ENCODE measurements around the gene PTPRZ1.

The PTPRZ1 gene

GRCh38 chr7:121954803-121955202 lies 81.8 kb downstream of the PTPRZ1 start:
- peak; percentile 42 for DNase-seq (ENCODE audit: low read depth)

DNA sequence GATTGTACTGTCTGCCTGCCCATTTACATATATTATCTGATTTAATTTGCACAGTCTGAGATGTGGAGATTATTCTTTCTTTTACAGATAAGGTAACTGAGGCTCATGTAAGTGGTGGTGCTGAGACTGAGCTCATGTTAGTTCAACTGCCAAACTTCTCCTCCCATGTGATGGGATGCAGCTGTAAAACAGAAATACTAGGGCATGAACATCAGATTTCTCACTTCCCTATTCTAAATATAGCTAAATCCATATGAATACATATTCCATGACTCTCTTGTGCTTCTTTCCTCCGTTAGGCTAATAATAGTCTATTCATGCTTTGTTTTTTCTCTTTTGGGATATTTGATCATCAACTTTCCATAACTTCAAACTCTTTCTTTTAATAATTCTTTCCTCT lies 84.7 kb downstream of the PTPRZ1 start:
- DNase-seq (ENCODE audit: low read depth), result no peak

DNA sequence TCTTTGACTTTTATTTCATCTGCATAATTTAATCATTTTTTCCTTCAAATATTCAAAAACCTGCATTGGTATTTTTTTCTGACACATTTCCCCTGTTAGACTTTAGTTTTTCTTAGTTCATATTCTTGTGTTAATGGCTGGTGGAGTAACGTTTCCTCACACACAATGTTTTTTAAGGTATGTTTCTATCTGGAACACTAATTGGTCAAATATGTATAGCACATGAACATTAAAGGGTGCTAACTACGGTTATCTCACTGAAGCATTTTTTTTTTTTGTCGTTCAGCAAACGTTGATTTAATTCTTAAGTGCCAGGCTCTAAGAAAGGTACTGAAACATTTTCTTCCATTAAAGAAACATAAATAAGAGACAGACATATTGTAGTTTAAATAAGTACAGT lies 87.7 kb downstream of the PTPRZ1 start:
- no peak for DNase-seq (ENCODE audit: low read depth)

DNA sequence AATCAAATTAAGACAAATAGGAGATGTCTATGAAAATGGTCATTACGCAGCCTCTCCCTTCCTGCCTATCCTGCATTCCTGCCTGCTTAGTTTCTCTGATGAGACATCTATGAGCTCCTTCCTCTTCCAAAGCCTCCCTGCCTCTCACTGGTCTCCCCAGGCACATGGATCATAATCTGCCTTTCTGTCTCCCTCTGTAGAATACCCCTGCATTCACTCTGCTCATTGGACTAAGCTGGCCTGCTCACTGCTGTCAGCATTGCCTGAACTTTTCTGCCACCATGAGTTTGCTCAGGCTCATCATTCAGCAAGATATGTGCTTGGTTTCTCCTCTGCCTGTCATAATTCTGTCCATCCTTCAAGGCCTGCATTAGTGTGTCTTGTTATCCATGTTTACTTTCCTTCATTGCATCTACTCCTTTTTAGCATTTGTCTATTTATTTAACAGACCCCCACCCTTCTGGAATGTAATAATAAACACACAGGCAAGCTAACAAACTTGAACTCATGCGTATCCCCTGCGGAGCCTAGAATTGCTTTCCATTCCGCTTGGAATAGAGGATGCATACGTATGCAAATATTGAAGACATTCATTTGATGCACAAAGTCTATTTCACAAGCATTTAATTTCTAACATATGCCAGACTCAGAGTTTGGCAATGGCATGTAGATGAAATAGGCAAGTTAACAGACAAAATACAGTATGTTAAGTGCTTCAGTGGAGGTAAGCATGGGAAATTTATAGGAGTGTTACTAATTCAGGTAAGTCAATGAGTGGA lies 88.3 kb downstream of the PTPRZ1 start:
- DNase-seq (ENCODE audit: low read depth), result peak; percentile 67

DNA sequence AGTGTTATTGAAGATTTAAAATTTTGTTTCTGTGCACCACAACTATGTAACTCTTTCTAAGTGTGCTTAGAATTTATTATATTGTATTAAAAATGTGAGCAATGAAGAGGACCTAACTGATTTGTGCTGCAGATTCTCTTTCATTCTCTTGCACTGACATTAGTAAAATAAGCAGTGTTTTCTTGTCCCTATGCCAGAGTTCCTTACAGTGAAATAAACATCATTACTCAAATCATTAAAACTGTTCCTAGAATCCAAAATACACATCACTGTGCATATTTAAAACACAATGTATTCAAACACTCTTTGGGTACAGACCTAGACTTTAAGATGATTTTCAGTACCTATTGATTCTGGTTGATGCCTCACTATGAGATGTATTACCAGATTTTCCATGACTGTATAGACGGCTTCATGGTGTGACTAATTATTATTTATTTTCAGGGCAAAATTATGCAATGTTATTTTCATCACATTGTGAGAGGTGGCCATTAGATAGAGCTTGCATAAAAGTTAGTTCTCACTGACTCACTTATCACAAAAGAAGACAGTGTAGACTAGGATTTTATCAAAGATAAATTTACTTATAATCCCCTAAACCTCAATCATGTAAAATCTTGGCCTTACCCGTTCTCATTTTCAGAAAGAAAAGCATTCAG lies 93.4 kb downstream of the PTPRZ1 start:
- no peak for DNase-seq (ENCODE audit: low read depth)

GRCh38 chr7:121966935-121967332 lies 94.0 kb downstream of the PTPRZ1 start:
- no peak for DNase-seq (ENCODE audit: low read depth)

DNA sequence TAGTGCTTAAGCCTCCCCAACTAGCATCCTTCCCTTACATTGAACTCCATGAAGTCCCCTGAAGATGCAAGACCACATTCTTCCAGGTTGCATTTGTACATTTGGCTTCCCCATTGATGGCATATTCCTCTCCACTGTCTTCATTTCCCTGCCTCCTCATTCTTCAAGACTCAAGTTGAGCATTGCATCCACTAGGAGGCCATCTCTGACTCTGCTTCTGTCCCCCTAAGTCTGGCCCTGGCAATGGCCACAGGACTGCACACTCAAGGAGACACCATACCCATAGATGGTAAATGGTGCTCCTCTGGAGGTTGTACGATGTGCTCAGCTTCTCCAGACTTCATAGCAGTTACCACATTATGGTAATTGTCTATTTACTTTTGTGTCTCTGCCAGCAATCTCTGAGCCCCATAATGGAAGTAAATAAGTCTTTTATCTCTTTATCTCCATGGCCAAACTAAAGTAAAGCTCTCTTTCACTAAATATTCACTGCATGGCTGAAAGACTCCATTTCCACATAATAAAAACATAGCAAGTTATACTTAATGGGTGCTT lies 112.6 kb downstream of the PTPRZ1 start:
- DNase-seq (ENCODE audit: low read depth), result no peak

- DNase-seq (ENCODE audit: low read depth), result no peak
These were observed 119.1 kb downstream of the PTPRZ1 start for GRCh38 chr7:121992068-121992467.

DNA sequence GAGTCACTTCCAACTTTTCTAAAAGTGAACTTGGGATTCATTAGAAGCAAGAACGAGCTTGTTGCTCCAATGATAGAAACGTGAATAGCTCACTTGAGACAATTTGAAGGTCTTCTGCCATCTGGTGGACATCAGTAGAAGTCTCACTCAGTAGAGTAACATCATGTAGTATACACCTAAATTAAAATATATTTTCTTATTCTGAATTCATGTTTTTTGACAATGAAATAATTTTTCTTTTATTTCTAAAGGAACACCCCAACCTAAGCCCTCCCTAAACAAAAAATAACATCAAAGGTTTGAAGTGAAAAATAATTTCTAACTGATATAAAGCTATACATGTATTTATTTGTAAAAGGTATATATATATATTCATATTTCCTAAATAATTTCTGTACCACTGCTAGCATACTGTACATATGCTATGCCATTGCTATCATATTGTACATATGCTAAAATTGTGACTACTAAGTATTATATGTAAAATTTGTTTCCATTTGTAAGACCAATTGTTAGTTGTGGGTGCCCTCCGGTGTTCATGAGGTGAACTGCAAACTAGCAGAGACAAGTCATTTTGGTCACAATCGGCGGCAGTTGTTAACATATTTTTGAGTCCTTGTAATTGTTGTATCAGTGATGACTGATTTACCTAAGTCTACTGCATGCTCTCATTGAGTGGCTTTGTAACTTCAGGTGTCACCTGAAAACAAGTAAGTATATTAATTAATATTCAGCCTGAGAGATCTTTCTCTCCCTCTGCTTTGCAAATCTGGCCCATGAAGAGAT lies 121.9 kb downstream of the PTPRZ1 start:
- DNase-seq (ENCODE audit: low read depth), result peak; percentile 54

- no peak for DNase-seq (ENCODE audit: low read depth)
These were observed 133.7 kb downstream of the PTPRZ1 start for GRCh38 chr7:122006687-122007086.

DNA sequence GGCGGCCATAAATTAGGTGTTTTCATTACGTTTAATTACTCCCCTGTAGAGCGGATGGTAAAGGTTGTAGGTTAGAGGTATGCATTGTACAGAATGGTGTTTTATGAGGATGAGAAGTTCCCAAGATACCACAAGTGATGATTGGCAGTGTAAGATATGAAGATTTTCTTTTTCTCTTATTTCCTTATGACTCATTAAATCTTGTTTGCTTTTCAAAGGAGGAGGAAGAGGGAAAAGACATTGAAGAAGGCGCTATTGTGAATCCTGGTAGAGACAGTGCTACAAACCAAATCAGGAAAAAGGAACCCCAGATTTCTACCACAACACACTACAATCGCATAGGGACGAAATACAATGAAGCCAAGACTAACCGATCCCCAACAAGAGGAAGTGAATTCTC lies 137.2 kb downstream of the PTPRZ1 start:
- DNase-seq (ENCODE audit: low read depth), result no peak

- no peak for DNase-seq (ENCODE audit: low read depth)
These were observed 140.1 kb downstream of the PTPRZ1 start for GRCh38 chr7:122013065-122013464.

GRCh38 chr7:122013630-122014029 lies 140.7 kb downstream of the PTPRZ1 start:
- no peak for DNase-seq (ENCODE audit: low read depth)

- no peak for DNase-seq (ENCODE audit: low read depth)
These were observed 141.7 kb downstream of the PTPRZ1 start for GRCh38 chr7:122014697-122015096.

- no peak for DNase-seq (ENCODE audit: low read depth)
These were observed 145.1 kb downstream of the PTPRZ1 start for GRCh38 chr7:122018032-122018431.

GRCh38 chr7:122027058-122027457 lies 154.1 kb downstream of the PTPRZ1 start:
- no peak for DNase-seq (ENCODE audit: low read depth)

- no peak for DNase-seq (ENCODE audit: low read depth)
These were observed 160.7 kb downstream of the PTPRZ1 start for GRCh38 chr7:122033641-122034040.

GRCh38 chr7:122035876-122036275 lies 162.9 kb downstream of the PTPRZ1 start:
- DNase-seq (ENCODE audit: low read depth), result no peak

DNA sequence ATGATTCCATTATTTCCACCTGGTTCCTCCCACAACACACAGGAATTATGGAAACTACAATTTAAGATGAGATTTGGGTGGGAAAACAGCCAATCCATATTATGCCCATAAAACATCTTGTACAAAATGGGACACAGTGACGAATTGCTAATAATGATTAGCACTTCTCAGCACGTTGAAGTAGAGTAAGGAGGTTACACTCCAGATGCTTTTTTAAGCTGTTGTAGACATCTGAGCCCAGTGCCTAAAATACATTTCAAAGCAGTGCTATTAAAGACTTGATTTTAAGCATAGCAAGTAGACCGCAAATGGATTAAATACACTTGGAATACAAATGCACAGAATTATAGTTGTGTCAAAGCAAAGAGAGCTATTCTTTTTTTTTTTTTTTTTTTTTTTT lies 165.2 kb downstream of the PTPRZ1 start:
- DNase-seq (ENCODE audit: low read depth), result no peak

DNA sequence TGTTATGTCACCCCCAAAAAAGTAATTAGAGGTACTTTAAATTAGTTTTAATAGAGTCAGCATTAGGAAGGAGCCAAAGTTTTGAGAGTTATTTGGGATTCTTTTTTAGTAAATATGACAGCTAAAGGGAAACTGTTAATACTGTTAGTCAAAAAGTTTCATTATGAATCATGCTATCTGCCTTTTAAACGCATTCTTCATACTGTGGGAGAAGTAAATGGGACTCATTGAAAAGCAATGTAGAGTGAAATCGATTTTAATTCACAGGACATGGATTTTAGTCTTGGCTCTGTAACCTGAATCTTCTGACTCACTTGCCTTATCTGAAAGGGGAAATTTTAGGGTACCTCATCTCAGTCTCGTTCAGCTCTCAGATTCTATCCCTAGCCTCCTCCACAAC lies 165.9 kb downstream of the PTPRZ1 start:
- DNase-seq (ENCODE audit: low read depth), result no peak

DNA sequence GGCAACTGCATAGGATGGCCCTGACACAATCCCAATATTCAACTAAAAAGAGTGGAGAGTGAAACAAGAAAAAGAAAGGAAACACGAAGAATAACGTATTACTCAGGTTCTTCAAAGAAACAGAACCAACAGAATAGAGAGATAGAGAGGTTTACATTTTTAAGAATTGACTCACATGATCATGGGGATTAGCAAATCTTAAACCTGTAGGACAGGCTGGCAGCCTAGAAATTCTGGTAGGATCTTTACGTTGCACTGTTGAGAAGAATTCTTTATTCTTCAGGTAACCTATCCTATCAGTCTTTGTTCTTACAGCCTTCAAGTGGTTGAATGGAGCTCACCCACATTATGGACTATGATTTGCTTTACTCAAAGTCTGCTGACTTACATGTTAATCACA lies 167.2 kb downstream of the PTPRZ1 start:
- no peak for DNase-seq (ENCODE audit: low read depth)

- no peak for DNase-seq (ENCODE audit: low read depth)
These were observed 173.4 kb downstream of the PTPRZ1 start for GRCh38 chr7:122046402-122046801.

DNA sequence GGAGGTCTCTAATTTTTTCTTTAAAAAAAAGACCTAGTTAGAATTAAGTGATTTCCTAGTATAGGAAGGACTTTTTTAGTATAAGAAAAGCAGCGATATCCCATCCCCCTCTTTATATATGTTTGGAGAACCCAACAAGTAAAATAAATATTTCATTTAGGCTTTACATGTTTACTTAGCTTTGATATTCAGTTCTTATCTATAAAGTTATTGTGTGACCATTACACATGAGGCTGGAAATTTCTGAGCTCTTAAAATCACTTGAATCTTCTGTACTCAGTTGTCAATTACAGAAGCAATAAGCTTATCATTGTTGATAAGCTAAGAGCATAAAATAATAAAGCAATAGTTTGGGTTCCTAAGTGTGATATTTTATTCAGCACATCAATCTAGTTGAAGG lies 181.4 kb downstream of the PTPRZ1 start:
- DNase-seq (ENCODE audit: low read depth), result no peak
